ENCODE measurements around the gene UROS.

DNA sequence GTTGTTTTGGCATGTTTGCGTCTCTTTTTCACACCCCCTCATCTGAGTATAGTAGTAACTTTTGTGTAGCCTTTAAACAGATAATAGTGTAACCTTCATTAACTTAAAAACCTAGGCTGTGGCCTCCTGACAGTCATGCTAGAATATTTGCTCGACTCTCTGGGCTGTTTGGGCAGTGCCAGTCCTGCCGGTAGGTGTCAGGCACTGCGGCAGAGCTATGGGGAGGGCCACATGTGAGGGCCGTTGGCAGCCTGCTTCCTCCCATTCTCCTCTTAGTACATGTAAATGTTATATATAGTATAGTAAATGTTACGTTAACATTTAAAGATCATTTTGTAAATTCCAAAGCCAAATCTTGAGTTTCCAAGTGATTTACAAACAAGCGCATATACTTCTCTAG, 26.4 kb upstream of the UROS start:
- TF ChIP-seq CTCF (IDR thresholded peaks at IDR 0.05; ENCODE audit: poor library complexity, severe bottlenecking) = no peak
- no peak for TF ChIP-seq REST (IDR thresholded peaks at IDR 0.05; ENCODE audit: borderline replicate concordance)
- TF ChIP-seq EZH2 (IDR thresholded peaks at IDR 0.05; ENCODE audit: borderline replicate concordance, insufficient read depth, low read length, poor library complexity, severe bottlenecking) = no peak

Measured in neural cell (in vitro differentiated cells).